ENCODE data around the gene FAM228A.
"Not testable (repeated sequence)": the region's sequence is repeated elsewhere in the genome, so short reads cannot be mapped to it uniquely, and the experiment has no call there.

The FAM228A gene

DNA sequence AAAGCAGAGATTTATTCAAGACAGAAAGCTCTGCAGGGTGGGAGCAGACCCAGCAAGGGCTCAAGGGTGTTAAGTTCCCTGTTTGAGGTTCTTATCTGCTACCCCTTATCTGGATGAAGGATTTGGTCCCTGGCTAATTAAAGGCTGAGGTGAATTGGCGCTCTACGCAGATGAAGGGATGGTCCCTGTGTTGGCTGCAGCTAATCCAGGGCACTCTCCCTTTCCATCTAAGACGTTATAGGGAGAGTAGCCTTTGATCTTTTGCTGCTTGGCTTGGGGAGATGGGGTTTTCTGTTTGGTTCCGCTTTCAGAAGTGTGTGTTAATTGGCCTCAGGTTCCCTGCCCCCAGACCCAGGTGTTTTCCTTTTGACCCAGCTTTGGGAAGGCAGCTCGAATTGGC is 17.0 kb downstream of the FAM228A start:
- DNase-seq: no peak

DNA sequence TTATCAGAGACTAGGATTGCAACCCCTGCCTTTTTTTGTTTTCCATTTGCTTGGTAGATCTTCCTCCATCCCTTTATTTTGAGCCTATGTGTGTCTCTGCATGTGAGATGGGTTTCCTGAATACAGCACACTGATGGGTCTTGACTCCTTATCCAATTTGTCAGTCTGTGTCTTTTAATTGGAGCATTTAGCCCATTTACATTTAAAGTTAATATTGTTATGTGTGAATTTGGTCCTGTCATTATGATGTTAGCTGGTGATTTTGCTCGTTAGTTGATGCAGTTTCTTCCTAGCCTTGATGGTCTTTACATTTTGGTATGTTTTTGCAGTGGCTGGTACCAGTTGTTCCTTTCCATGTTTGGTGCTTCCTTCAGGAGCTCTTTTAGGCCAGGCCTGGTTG is 22.4 kb downstream of the FAM228A start:
- not testable (repeated sequence) for DNase-seq

DNA sequence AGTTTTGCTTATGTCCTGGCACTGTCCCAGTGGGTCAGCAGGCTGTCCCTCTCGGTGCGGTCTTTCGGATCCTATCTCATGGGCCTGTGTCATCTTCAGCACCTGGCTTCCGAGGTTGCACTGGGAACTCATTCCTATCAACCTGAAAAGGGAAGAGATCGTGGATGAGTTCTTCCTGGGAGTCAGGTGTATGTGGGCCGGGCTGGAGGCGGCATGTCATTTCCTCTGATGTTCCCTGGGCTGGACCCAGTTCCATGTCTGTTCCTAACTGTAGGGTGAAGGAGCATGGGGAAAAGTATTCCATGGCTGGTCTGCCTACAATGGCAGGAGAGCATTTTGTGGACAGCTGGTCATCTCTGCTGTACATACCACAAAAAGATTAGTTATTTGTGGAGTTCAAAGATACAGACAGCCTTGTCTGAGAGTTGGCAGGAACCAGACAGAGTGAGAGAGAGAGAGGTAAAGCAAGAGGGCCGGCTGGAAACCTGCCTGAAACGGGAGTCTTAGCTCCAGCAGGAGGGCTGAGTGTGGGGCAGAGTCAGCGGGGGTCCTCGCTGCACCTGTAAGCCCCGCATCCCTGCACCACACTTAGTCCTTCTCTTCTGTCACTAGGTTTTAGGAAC is 25.2 kb downstream of the FAM228A start:
- DNase-seq: no peak

DNA sequence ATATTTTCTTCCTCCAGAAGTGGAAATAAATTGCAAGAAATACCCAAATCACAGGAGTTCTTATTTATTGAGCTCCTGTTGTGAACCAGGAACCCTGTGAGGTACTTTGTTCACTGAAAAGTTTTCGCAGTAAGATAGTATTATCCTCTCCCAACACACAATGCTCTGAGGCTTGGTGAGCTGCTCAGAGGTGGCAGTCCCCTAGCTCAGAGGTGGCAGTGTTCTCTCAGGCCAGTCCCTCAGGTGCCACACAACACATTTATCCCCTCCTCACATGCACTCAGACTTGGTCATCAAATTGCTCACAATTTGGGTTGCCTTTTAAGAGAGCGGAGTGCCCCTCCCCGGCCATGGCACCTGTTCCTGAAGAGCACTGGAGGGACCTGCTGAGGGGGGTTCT is 25.9 kb downstream of the FAM228A start:
- DNase-seq: no peak

DNA sequence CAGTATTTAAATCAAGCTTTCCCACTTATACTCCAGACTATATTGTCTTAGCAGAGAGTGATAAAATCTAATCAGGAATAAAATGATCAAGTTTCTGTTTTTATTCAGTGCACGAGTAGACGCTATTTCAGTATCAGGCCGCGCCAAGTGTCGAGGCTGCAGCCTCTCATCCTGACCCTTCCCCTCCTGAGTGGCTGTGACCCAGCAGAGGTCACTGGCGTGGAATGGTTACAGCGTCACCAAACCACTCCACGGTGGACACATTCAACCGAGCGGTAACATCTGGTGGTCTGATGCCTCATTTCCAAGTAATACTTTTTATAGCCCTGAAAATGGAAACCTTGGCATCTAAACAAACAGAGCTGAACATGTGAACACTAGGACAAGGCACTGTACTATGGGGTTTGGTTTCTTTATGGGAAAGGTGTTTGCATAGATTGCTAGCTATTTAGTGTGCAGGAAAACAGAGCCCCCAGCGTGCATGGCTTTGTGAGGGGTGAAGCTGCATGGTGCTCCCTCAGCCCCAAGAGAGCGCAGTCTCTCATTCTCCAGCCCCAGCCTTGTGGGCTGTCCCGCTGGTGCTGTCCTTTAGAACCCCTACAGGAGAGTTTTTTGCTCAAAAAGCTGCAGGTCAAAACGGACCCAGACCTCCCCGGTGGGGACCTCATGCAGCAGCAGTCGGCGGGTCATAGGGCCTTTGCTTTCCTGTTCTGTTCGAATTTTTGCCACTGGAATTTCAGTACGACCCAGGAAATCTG is 28.4 kb downstream of the FAM228A start:
- DNase-seq: peak; percentile 53

DNA sequence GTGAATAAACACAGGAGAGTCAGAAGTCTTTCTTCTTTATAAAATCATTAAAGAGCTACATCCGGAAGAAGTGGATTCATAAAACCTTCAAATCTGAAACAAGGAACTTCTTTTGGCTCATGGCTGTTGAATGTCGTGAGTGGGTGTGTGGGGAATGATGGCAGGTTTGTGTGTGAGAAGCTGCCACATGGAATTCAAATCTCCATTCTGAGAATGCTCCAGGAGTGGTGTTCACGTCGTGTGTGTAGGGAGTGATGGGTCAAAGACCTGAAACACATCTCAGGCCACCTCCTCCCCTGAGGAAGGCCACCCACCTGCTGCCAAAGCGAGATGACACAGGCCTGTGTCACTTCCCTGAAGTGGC is 28.9 kb downstream of the FAM228A start:
- DNase-seq: no peak

DNA sequence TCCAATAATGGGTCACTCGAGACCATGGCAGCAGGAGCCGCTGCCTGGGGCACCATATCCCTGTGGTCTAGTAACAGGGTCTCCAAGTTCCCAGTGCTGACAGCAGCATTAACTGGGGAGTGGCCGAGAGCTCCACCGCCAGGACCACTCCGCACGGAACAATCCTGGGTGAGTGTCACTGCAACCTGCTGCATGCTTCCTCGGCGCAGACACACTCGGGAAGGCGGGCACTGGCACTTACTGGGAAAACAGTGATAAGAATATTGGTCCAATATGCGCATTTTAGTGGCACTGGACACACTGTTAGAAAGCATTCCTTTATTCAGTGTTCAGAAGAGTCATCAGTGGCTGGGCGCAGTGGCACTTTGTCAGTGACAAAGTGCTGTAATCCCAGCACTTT is 29.7 kb downstream of the FAM228A start:
- DNase-seq: no peak

DNA sequence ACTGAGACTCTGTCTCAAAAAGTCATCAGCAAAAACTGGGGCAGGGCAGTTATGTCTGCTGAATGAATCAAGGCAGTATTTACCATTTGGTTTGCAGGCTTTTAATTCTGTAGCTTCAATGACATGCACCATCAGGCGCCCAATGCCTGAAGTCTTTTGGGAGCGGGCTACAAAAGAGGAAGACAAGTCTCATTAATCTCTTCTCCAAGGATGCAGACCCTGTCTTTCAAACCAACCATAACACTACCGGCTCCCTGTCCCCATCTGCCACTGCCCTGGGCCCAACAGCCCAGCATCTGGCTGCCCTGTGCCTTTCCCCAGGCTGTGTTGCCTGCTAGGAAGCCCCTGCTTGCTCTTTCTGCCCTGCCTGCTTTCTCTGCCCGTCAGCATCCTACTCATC is 30.3 kb downstream of the FAM228A start:
- DNase-seq: no peak

DNA sequence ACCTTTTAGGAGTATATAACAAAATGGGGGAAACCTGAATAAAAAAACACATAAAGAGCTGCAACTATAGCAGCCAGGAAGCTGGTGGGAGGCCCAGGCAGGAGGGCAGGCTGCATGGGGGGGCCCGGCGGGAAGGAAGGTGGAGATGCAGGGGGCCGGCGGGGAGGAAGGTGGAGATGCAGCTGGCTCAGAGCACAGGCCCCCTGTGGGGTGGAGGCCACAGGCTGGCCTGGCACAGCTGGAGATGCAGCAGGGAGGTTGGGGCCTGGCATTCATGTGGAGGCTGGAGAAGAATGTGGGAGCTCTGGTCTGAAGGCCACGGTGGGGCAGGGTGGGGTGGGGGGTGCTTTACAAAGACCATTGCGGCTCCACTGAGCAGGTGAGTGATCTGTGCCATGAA is 31.4 kb downstream of the FAM228A start:
- no peak for DNase-seq

DNA sequence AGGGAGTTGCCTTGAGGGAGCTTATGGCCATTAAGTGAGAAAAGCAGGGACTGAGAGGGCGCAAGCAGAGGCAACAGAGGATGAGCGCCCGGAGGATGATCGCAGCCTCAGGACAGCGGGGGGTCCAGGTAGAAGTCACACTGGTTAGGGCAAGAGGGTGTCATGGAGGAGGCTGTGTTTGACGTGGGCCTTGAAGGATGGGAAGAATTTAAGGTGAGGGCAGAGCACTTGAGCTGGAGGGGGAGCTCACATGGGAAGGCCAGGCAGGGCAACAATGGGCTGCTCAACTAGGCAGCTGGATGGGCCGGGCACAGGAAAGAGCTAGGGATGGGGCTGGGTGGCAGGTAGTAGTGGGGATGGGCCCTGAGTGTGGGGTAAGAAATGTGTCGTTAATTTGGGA is 31.9 kb downstream of the FAM228A start:
- no peak for DNase-seq

DNA sequence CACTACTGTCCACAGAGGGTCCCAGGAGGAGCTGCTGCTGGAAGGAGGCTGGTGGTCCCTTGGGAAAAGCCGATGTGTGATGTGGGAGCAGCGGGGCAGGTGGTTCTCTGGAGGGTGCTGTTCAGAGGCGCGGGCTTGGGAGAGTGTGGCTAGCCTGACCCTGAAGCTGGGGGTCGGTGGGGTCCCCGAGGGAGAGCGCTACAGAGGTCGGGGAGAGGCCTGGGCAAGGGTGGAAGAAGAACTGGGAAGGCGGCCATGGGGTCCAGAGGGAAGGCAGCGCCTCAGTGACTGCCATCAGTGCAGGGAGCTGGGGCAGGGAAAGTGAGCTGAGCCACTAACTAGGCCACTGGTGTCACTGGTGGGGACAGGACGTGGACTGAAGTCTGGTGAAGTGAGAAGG is 32.5 kb downstream of the FAM228A start:
- no peak for DNase-seq

DNA sequence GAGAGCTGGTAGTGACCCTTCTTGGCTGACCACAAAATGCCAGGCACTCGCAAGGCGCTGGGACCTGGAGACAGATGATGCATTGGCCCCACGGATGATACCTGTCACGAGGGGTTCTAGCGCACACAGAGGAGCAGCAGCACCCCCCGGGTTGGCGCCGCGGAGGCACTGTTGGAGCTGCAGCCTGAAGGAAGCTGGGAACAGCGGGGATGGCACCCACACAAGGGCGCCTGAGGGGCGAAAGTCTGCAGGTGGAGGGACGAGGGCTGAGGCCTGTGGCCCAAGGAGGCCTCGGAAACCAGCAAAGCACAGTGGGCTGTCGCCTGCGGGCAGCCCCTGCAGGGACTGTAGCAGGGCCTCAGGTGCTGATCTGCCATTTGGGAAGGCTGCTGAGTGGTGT is 33.6 kb downstream of the FAM228A start:
- peak; percentile 40 for DNase-seq

DNA sequence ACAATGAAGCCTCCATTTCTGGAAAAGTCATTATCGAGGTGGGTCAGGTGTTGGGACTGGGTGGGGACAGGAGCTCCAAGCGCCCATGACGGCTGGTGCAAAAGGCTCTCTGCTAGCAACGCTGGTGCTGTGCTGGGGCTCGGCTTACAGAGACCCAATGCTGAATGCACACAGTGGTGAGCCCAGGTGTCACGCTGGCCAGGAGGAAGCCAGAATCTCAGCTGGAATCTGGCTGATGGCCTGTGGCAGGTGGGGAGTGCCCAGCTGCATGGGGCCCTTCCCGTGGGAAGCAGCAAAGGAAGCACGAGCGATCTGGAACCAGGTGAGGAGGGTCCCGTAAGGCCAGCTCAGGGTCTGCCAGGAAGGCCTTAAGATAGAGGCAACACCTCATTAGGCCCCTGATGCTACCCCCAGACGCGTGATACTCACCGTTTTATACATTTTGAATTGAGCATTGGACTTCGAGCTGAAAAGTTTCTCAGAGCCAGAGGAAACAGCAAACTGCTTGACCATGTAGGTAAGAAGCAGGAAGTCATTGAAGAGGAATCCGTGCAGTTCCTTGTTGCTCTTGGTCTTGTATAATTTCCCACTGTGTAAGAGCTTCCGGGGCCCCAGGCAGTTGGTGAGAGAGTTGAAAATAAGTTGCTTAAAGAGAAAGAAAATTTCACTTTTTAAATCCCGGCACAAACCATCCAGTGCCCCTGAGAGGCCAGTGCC is 34.7 kb downstream of the FAM228A start:
- DNase-seq: peak; percentile 43

DNA sequence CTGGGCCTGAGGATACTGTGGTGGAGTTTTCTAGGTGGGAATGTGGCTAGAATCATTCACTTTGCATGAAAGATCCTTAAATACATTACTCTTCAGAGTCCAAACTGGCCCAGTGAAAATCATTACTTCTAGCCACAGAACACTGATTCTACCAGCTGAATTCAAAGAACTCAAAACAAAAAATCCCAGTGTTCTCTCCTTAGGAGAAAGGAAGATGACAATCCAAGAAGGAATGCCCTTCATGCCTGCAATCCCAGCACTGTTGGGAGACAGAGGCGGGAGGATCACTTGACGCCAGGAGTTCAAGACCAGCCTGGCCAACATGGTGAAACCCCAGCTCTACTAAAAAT is 35.2 kb downstream of the FAM228A start:
- DNase-seq: no peak

DNA sequence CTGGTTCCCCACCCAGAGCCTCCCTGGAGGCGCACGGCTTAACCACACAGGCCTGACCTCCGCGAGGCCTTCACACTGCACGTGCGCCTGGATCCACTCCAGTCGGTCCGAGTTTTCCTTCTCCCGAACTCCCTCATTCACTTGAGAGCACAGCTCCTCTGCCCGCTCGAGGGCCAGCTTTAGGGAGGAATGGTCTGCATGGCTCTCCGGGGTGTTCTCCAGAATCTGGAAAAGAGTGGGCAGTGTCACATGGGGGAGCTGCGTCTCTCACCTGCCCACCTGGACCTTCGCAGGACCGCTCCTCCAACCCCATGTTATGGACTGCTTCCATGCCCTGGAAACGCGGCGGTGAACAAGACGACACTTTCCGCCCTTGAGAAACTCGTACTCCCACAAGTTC is 35.9 kb downstream of the FAM228A start:
- peak; percentile 39 for DNase-seq

DNA sequence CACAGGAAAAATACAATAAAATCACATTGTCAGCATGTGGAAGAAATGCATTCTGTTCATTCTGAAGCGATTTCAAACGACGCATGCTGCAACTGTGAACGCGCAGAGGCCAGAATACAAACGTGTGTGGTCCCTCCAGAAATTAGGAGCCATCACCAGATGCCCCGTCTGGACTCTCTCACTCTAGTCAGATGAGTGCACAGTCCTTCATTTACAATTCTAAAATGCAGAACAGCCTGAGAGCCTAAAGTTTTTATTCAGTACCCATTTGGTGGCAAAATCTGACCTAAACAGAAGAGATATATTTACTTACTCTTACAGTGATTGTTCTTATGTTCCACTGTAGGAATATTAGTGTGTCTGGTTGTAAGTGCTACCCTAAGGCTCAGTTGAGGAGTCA is 36.6 kb downstream of the FAM228A start:
- no peak for DNase-seq

DNA sequence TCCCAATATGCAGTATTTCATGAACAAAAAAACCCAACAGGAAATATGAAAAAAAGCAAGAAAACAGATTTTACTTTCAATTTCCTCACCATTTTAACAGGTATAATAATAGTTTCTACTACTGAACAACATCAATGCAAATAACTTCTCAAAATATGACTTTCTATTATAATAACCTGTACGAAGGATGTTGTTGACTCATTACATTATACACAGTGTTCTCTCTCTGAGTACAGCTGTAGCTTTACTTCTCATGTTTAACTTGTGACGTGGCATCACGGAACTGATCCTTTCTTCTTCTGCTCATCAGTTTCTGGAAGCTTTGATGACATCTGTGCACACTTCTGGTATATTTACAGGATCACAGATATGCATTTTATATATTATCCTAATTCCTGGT is 40.0 kb downstream of the FAM228A start:
- no peak for DNase-seq

DNA sequence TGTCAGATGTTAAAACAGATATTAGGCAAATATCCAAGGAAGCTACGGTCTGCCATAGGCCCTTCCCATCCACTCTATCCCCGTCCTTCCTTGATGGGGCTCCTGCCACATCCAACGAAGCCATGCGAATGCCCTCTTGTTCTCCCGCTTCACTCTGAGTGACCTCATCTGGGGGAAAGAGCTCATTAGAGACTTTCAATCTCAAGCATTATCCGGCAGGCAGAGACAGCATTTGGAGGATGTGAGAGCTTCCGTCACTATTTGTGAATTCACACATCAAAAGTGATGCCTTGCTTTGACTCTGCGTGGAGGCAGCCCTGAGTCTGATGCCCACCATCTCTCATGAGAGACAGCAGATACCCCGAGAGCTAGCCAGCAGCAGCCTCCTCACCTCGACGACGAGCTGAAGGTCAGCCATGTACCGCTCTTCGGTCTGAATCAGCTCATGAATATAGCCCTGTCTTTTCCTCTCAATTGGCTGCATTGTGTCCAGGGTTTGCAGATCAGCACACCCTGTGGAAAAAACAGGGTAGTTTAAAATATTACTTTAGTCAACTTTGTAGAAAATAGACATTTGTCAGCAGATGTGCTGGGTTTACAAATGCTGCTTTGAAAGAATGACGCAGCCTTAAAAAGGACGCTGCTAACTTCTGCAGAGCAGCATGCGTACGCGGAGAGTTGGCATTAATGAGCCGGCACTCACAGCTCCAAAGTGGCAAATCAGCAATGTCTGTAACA is 45.9 kb downstream of the FAM228A start:
- DNase-seq: no peak

DNA sequence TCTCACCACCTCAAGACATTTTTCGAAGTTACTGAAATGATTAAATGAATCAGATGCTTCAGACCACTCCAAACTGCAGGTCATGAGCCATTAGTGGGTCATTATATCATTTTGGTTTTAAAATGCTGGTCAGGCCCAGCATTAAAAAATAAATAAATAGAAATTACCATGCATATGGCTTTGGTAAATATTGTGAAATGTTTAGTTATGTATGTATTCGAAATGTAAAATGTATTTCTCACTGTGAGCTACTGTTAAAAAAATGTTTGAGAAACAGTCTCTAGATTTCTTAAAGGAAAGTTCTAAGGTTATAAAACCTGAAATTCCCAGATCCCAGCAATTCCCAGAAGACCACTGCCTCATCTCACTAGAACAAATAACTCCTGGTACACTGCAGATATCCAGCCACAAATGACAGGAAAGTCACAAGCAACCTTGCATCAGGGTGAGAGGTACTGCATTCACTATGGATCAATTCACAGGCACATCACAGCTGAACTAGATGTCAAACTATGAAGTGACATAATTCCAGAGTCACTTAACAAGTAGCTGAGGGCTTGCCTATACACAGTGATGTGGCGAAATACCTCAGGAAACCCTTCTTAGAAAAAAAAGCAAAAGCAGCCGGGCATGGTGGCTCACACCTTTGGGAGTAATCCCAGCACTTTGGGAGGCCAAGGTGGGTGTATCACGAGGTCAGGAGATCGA is 46.6 kb downstream of the FAM228A start:
- no peak for DNase-seq

DNA sequence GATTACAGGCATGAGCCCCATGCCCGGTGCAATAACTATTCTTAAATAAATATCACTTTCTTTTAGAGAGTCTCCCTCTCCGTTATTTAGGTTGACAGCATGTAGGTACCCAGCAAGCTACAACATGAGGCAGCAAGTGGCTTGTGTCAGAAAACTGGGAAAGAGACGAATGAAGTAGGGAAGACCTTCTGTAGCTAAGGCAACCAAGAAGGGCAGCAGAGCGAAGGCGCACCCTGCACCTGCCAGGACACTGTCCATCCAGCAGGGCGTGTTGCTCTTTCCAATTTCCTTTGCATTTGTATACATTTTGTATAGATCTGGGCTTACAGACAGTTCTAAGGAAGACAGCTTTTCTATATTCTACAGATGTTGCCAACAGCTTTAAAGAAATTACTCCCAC is 48.1 kb downstream of the FAM228A start:
- no peak for DNase-seq

DNA sequence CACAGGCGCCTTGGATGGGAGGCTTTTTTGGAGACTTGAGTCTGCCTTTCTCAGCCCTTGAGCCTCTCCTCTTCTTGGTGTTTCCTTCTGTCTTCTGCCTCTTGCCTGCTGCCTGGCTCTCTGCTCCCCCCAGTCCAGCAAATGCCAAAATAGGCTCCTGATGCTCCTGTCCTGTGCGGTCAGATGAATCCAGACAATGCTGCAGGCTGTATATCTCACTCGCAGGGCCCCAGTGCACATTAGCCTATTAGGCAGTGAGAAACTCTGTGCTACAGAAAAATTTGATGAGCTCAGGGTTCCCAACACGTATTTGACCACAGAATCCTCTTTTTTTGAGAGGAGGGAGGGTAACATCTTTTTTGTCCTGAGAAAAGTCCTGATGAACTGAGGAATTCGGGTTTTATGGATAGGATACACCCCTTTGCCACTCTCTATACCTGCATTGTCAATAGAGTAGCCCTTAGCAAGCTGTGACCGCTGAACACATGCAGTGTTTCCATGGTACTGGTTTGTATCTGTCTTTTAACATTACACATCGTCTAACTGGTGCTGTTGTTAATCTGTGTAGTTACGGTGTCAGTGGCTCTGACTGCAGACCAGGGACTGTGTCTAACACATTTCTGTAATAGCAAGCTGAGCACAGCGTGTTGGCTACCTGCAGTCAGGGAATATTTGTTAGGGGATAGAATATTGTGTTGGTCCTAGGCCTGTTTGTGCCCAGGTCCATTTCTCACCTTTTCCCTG is 50.8 kb downstream of the FAM228A start:
- DNase-seq: no peak

DNA sequence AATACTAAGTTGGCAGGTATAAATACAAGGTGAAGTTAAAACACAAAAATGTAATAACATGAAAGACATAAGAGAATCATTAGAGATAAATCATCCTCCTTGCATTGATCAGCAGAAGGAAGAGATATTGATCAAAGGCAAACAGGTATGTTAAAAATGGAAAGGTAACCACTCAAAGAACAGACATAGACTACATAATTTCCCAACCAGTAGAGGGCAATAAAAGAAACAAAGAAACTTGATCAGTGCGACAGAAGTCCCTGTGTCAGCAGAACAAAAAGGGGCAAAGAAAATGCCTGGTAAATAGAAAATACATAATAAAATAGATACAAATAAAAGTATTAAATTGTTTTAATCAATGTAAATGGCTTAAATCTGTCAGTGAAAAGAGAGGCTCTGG is 53.6 kb downstream of the FAM228A start:
- no peak for DNase-seq

All from islet precursor cell (in vitro differentiated cells).